Neutrophil (primary cell): ENCODE measurements around the gene CFAP77.

Experiments
- H3K27ac ChIP-seq: fragments of 200-600 bp; sonication (generic); 2 replicates; pipeline ENCODE4 v1.5.1; 2016; ENCODE audit warnings: mild to moderate bottlenecking, moderate library complexity
- H3K27me3 ChIP-seq: fragments of 200-600 bp; sonication (generic); 2 replicates; pipeline ENCODE4 v1.6.0; 2016; ENCODE audit warnings: mild to moderate bottlenecking
- H3K36me3 ChIP-seq: fragments of 200-600 bp; sonication (generic); 2 replicates; pipeline ENCODE4 v1.5.1; 2017
- H3K4me1 ChIP-seq, 2 experiments: fragments of 200-600 bp in 1 of 2; sonication (generic) in 1 of 2; 1 replicate in 1 of 2; 2 replicates in 1 of 2; pipeline versions ENCODE4 v1.5.1 to v1.6.1; 2013 to 2016; ENCODE audit warnings: low read depth in 1 of 2, low read length in 1 of 2, mild to moderate bottlenecking in 1 of 2, moderate library complexity in 1 of 2; ENCODE audit not compliant: control insufficient read depth in 1 of 2, insufficient read depth in 1 of 2
- H3K4me3 ChIP-seq, 2 experiments: fragments of 200-600 bp in 1 of 2; sonication (generic) in 1 of 2; 1 replicate in 1 of 2; 2 replicates in 1 of 2; pipeline ENCODE4 v1.5.1; 2013 to 2016; ENCODE audit warnings: low read depth in 1 of 2, low read length in 1 of 2, mild to moderate bottlenecking in 1 of 2, moderate library complexity in 1 of 2
- H3K9me3 ChIP-seq: fragments of 200-600 bp; sonication (generic); 2 replicates; pipeline ENCODE4 v1.5.1; 2016
- TF ChIP-seq, protein P1 (sequence below): fragments of 200-600 bp; sonication (generic); IDR thresholded peaks from 2 replicates; pipeline ENCODE4 v1.5.1; 2016; ENCODE audit warnings: antibody characterized with exemption

The CFAP77 gene

DNA sequence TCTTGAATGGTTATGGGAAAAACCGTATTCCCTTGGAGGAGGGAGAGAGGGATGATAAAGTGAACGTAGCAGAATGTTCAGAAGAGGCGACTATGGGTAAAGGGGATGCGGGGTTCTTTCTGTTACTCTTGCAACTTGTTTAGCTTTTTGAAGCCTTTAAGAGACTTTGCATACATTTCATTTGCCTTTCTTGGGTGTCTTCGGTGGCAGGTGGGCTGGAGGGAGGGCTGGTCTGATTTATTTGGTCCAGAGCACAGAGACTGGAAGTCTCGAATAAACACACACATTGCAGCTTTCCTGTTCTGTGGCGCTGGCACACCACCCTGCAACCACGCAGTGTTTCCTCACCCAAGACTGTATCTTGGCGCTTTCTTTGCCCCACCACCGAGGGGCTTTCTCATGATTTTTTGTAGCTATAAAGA is 26.5 kb upstream of the CFAP77 start:
- Histone ChIP-seq H3K36me3 (peaks cover 66% of the 10 kb centered on the region), H3K4me1 (peaks cover 3 to 8% of the 10 kb centered on the region in 2 experiments)

DNA sequence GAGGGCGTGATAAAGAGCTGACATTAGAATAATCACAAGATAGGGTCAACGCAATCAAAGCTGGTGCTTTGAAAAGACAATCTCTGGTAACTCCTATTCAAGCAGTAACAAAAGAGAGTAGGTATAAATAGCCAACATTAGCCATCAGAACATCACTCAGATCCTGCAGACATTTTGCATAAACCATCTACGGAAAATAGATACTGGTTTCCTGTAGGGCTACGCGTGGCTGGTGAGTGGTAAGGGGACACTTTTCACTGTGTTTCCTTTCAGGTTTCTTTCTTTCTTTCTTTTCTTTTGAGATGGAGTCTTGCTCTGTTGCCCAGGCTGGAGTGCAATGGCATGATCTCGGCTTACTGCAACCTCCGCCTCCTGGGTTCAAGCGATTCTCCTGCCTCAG is 25.6 kb upstream of the CFAP77 start:
- no peaks in the 10 kb centered on the region for H3K9me3 ChIP-seq
- no peak overlapping the region for H3K4me3 ChIP-seq
- peaks cover 68% of the 10 kb centered on the region for H3K36me3 ChIP-seq
- TF ChIP-seq, protein P1, sequence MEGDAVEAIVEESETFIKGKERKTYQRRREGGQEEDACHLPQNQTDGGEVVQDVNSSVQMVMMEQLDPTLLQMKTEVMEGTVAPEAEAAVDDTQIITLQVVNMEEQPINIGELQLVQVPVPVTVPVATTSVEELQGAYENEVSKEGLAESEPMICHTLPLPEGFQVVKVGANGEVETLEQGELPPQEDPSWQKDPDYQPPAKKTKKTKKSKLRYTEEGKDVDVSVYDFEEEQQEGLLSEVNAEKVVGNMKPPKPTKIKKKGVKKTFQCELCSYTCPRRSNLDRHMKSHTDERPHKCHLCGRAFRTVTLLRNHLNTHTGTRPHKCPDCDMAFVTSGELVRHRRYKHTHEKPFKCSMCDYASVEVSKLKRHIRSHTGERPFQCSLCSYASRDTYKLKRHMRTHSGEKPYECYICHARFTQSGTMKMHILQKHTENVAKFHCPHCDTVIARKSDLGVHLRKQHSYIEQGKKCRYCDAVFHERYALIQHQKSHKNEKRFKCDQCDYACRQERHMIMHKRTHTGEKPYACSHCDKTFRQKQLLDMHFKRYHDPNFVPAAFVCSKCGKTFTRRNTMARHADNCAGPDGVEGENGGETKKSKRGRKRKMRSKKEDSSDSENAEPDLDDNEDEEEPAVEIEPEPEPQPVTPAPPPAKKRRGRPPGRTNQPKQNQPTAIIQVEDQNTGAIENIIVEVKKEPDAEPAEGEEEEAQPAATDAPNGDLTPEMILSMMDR: no peak
- H3K27ac ChIP-seq: no peak overlapping the region
- H3K4me1 ChIP-seq: peaks cover 3 to 8% of the 10 kb centered on the region in 2 experiments
- H3K27me3 ChIP-seq: no peaks in the 10 kb centered on the region

More for the DNA sequence above, 26.5 kb upstream of the CFAP77 start:
- H3K4me3 ChIP-seq: no peak overlapping the region
- H3K27ac ChIP-seq: peak overlapping the region; percentile 38
- TF ChIP-seq, protein P1: no peak
- H3K9me3 ChIP-seq: no peaks in the 10 kb centered on the region
- H3K27me3 ChIP-seq: no peaks in the 10 kb centered on the region

DNA sequence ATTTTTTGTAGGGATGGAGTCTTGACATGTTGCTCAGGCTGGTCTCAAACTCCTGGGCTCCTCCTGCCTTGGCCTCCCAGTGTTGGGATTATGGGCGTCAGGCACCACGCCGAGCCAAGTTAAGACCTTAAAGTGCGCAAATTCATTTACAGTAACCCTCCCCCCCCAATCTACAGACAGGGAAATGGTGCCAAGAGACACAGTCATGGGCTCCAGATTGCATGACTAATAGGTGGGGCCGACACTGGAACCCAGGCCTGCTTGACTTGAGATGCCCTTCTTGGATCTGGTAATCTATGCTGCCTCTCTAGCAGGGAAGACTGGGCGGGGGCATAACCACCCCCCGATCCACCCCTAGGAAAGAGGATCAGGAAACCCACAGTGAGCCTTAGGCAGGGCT is 22.9 kb upstream of the CFAP77 start:
- Histone ChIP-seq H3K4me1 (peaks cover 0 to 3% of the 10 kb centered on the region in 2 experiments), H3K9me3 (no peaks in the 10 kb centered on the region), H3K27me3 (no peaks in the 10 kb centered on the region), H3K4me3 (no peak overlapping the region), H3K27ac (no peak overlapping the region), H3K36me3 (peaks cover 89% of the 10 kb centered on the region)
- TF ChIP-seq, protein P1: no peak

DNA sequence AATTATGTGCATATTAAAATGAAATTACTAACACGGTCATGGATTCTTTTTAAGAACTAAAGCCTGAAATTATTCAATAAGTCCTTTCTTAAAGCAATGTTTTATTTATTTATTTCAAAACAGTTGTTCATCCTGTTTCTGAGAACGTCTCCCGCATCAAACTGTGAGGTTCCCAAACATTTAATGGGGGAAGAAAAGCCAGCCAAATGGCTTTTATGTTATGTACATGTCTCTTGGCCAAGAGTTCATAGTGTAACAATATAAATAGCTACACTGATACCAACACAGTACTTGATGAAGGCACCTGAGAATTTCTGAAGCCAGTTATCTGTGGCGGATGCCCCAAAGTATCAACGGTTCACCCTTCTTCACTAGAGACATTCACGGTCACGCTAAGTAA is 19.0 kb upstream of the CFAP77 start:
- TF ChIP-seq, protein P1: no peak
- H3K27me3 ChIP-seq: no peaks in the 10 kb centered on the region
- no peak overlapping the region for H3K4me3 ChIP-seq
- H3K4me1 ChIP-seq: no peaks in the 10 kb centered on the region
- H3K27ac ChIP-seq: no peak overlapping the region
- peaks cover 98% of the 10 kb centered on the region for H3K36me3 ChIP-seq
- no peaks in the 10 kb centered on the region for H3K9me3 ChIP-seq

DNA sequence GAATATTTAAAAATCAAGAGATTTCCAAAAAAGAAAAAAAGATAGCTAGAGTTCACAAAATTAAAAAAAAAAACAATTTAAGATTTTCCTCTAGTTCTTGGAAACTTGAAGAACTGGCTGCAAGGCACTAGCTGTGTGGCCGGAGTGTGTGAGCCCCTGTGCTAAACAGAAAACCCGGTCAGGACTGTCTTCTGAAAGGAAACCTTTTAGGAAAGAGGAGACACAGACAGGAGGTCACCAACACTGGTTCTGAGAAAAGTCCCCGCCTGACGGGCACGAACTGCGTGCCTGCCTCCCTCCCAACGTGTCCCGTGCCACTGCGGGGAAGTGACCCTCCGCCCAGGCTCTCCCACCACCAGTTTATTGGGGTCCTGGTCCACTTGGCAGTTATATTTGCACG is 18.6 kb upstream of the CFAP77 start:
- TF ChIP-seq, protein P1: no peak
- Histone ChIP-seq H3K27ac (no peak overlapping the region), H3K9me3 (no peaks in the 10 kb centered on the region), H3K36me3 (peaks cover 98% of the 10 kb centered on the region), H3K27me3 (no peaks in the 10 kb centered on the region), H3K4me3 (no peak overlapping the region), H3K4me1 (no peaks in the 10 kb centered on the region)

DNA sequence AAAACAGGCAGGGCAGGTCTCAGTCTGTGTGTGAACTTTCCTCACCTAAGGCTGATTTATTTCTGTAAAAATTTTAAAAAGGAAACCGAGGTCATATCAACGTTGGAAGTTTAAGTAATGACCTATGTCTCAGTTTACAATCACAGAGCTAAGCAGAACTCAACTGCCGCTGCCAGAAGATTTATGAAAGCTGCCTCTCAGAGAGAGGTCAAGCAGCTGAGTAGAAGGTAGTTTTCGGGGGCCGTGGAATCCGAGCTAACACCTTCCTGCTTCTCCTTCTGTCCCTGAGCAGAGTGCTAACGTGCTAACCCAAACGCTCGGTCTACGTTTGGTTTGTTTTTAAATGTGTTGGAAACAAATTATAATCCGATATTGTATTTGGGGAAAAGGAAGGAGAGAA is 14.5 kb upstream of the CFAP77 start:
- Histone ChIP-seq H3K36me3 (peaks cover 98% of the 10 kb centered on the region), H3K9me3 (no peaks in the 10 kb centered on the region), H3K4me3 (no peak overlapping the region), H3K4me1 (no peaks in the 10 kb centered on the region), H3K27me3 (no peaks in the 10 kb centered on the region), H3K27ac (no peak overlapping the region)
- TF ChIP-seq, protein P1: no peak
